ENCODE measurements around the gene MLXIP.

GRCh38 chr12:122145505-122146330 lies 67.2 kb downstream of the MLXIP start:
- TF ChIP-seq POLR2AphosphoS5 (IDR thresholded peaks at IDR 0.05; ENCODE audit: insufficient read depth in 1 of 2, low read depth in 1 of 2) (no peak), CTCF (IDR thresholded peaks at IDR 0.05) (no peak), POLR2A (IDR thresholded peaks at IDR 0.05) (no peak)
